Airway epithelial cell (primary cell): ENCODE measurements around the gene BTN1A1. TPM values are rescaled to one million over a fixed set of nuclear protein-coding genes. Genes with fewer than 3 reads are reported as not detected.

Experiments
- total RNA-seq: library from RNA; depleted of rRNA; stranded (reverse); fragments of >200 nt; gene quantifications from 2 replicates; pipeline ENCODE4 v1.2.3, GENCODE V29; 2015

The BTN1A1 gene, protein sequence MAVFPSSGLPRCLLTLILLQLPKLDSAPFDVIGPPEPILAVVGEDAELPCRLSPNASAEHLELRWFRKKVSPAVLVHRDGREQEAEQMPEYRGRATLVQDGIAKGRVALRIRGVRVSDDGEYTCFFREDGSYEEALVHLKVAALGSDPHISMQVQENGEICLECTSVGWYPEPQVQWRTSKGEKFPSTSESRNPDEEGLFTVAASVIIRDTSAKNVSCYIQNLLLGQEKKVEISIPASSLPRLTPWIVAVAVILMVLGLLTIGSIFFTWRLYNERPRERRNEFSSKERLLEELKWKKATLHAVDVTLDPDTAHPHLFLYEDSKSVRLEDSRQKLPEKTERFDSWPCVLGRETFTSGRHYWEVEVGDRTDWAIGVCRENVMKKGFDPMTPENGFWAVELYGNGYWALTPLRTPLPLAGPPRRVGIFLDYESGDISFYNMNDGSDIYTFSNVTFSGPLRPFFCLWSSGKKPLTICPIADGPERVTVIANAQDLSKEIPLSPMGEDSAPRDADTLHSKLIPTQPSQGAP
- total RNA-seq: not detected in 2 replicates

DNA sequence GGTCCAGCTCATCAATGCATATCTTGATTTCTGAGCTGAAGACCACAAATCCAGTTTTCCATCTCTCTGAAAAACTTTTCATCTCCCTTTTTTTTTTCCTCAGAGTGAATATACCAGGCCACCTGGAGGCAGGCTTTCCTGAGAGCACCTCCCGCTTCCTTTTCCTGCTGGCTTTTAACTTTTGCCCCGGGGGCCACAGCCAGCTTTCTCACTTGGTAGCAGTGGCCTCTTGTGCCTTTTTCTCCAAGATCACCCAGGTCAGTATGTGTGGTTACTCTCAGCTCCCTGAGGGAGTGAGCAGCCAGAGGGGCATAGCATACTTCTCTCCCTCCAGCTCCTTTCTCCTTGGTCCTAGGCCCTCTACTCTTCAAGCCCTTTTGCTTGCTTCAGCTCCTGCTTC is at the start of gene BTN1A1:
BTN1A1 (plus strand) TSS at position 202 of the 400 bp plus-strand sequence. CDS start 984 bp downstream, outside the sequence.

DNA sequence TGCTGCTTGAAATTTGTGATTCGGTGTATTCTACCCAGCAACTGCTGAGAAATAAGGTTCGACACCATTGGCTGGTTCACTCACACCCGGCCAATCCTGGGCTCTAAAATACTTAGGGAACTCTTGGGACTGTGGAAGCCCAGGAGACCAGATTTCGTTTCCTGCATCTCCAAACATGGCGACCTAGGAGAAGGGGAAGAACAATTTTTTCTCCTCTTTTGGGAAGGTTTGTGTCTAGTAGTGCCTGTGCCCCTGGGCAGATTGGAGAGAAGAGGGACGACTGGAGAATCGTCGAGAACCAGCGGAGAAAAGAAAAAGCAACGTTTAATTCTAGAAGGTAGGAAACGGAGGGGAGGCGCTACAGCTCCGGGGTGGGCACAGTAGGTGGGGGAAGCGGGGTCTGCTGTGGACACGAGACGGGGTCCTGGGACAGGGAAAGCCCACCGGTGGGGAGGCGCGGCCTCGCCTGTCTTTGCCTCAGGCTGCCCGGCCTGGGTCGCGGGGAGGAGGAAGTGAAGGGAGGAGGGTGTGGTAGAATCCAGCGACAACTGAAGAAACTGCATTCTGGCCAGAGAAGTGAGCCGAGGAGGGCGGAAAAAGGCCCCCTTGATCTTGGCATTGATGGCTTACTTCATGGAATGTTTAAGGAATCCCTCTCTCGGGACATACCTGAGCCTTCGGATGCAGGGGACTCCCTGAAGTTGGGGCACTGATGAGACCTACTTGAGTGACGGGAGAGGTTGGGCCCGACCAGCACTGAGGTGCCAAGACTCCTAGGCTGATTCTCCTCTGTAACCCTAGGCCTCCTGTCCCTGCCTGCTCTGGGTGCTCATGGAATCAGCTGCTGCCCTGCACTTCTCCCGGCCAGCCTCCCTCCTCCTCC is 42.1 kb upstream of the BTN1A1 start, which contains the start of gene BTN2A1:
BTN2A1 (plus strand) TSS at position 150 of the 883 bp plus-strand sequence; CDS start at position 832, 682 bp downstream.

DNA sequence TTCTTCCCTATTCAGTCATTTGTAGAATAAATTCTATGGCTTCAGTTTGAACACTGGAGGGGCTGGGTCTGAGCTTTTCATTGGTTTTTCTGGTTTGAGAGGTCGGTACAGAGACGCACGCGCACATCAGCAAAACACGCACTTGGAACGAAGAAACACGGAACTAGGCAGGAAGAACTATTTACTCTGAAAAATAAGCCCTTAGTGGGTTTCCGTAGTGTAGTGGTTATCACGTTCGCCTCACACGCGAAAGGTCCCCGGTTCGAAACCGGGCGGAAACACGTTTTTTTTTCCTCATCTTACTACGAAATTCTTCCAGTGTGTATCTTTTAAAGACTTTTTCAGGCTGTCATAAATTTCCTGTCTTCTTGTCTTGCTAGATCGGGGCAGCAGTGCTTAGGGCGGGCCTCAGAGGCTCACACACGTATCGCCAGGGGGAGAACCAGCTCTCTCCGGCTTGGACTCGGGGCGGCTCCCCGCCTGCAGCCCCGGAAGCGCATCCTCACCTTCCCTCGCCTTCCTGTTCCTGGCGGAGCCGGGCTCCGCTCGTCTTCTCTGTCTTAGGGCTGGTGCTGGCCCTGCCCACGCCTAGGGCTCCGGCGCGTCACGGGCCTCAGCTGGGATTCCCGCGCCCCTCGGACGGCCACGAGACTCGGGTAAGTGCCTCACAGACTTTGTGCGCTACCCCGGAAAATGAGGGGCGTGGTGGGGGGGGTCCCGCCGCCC is 37.9 kb downstream of the BTN1A1 start, which contains the start of gene HMGN4:
HMGN4 (plus strand) TSS at position 521 of the 726 bp plus-strand sequence. CDS start 6,841 bp downstream, outside the sequence.

Other genes with a start within 250 kb of the BTN1A1 start
- 6.4 and 7.5 TPM in 2 replicates for gene BTN3A2, start 135.1 kb upstream of the BTN1A1 start, total RNA-seq
- 4.0 and 6.3 TPM in 2 replicates for gene BTN2A2, start 117.2 kb upstream of the BTN1A1 start, total RNA-seq
- 4.7 and 6.2 TPM in 2 replicates for gene BTN3A1, start 98.0 kb upstream of the BTN1A1 start, total RNA-seq
- gene BTN3A3, start 59.8 kb upstream of the BTN1A1 start, total RNA-seq: 1.4 TPM in 2 replicates
- 3.5 and 3.7 TPM in 2 replicates for gene BTN2A1, start 42.3 kb upstream of the BTN1A1 start, total RNA-seq
- gene HMGN4, start 38.1 kb downstream of the BTN1A1 start, total RNA-seq: 49.7 and 62.7 TPM in 2 replicates
- 14.1 and 20.0 TPM in 2 replicates for gene ABT1, start 96.7 kb downstream of the BTN1A1 start, total RNA-seq
- gene ZNF322, start 159.4 kb downstream of the BTN1A1 start, total RNA-seq: 5.2 and 6.7 TPM in 2 replicates